Stimulated activated naive CD8-positive, alpha-beta T cell treated with anti-CD3 and anti-CD28 coated beads, Interleukin-15, amount 100 ng/mL, for 72 hours (primary cell): Measurements from ENCODE around the gene SCAMP1.
"Not testable (repeated sequence)": the region's sequence is repeated elsewhere in the genome, so short reads cannot be mapped to it uniquely, and the experiment has no call there.

ENCODE experiments used
- ATAC-seq: fragments of 150-1000 bp; cut with Tn5 transposase; 2 replicates; pipeline ENCODE4 v1.10.0; 2021; ENCODE audit warnings: mild to moderate bottlenecking, moderate library complexity
- DNase-seq, 2 donors: peaks; one replicate each; pipeline ENCODE4 v3.0.0; 2021 to 2022
- H3K27ac Mint-ChIP-seq, 2 donors: one replicate each; pipeline ENCODE4 v1.8.0; 2022; ENCODE audit warnings: mild to moderate bottlenecking in 2 of 2, mixed read lengths in 2 of 2, moderate library complexity in 2 of 2
- H3K27me3 Mint-ChIP-seq: one replicate; pipeline ENCODE4 v1.8.0; 2022; ENCODE audit warnings: mixed read lengths
- H3K4me1 Mint-ChIP-seq: one replicate; pipeline ENCODE4 v1.8.0; 2022; ENCODE audit warnings: mild to moderate bottlenecking, mixed read lengths
- H3K4me3 Mint-ChIP-seq, 2 donors: one replicate each; pipeline ENCODE4 v1.8.0; 2022; ENCODE audit warnings: mild to moderate bottlenecking in 2 of 2, mixed read lengths in 2 of 2, moderate library complexity in 1 of 2
- H3K9me3 Mint-ChIP-seq, 2 donors: one replicate each; pipeline ENCODE4 v1.8.0; 2022; ENCODE audit warnings: mixed read lengths in 2 of 2

The SCAMP1 gene

DNA sequence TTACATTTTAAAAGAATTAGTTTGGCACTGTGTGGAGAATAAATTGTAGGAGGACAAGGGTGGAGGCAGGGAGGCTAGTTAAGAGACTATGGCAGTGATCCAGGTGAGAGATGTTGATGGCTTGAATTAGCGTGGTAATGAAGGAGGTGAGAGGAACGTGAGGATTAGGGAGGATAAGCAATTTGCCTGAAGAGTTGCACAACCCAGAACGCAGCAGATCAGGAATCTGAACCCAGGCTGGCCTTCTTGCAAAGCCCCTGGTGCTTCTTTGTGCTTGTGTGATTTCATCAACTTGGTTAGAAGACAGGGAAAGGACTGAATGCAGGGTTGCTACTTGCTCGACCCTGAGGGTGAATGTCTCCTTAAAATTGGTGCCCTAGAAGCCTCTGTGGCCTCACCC, 6.9 kb upstream of the SCAMP1 start:
- Mint-ChIP-seq H3K27ac (no peak overlapping the region), H3K27me3 (peaks cover 1% of the 10 kb centered on the region), H3K4me1 (peaks cover 4% of the 10 kb centered on the region), H3K4me3 (no peak overlapping the region), H3K9me3 (no peaks in the 10 kb centered on the region)
- ATAC-seq (no peak), DNase-seq (no peak)

DNA sequence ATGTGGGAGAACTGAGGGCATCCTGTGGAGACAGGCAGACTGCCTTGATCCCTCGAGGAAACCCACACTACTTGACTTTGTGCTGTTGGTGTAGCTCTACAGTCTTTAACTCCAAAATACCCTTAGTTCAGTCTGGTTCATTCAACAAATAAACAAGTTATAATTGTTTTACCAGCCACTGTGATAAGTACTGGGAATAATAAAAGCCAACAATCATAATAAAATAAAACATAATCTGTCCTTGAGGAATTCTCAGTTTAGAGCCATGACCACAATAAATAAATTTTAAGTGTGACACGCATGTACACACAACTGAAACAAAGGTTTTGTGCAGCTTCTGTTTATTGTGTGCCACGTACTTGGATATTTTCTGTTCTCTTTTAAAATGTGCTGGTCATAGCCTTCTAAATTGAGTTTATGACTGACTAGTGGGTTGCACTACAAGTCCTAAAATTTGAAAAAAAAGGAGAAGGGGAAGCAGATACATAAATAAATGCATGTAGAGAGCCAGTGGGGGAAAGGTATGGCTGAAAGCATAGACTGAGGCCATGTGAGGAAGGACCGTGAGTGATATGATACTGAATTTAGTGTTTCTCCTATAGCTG, 6.2 kb upstream of the SCAMP1 start:
- H3K4me3 Mint-ChIP-seq = no peak overlapping the region
- no peak overlapping the region for H3K27ac Mint-ChIP-seq
- H3K9me3 Mint-ChIP-seq = no peaks in the 10 kb centered on the region
- H3K4me1 Mint-ChIP-seq = peaks cover 11% of the 10 kb centered on the region
- no peak for DNase-seq
- no peaks in the 10 kb centered on the region for H3K27me3 Mint-ChIP-seq
- no peak for ATAC-seq

DNA sequence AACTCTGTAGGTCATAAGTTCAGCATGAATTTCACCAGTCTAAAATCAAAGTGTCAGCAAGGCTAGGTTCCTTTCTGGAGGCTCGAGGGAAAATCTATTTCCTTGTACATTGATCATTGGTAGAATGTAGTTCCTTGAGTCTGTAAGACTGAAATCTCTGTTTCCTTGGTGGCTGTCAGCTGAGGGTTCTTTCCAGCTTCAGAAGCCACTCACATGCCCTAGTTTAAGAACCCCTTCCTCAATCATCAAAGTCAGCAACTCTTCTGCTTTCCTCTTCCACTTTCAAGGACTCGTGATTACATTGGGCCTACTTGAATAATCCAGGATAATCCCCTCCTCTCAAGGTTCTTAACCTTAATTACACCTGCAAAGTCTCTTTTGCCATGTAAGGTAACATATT, 4.9 kb upstream of the SCAMP1 start:
- DNase-seq = no peak

DNA sequence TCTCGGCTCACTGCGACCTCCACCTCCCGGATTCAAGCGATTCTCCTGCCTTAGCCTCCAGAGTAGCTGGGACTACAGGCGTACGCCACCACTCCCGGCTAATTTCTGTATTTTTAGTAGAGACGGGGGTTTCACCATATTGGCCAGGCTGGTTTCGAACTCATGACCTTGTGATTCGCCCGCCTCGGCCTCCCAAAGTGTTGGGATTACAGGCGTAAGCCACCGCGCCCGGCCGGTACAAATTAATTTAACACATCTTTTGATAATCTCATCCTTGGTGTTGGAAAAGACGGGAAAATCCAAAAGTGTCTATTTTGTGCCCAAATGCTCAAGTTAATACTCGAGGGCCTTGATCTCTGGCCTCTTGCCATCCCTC, 974 bp upstream of the SCAMP1 start:
- not testable (repeated sequence) for ATAC-seq, H3K27me3 Mint-ChIP-seq, H3K9me3 Mint-ChIP-seq, DNase-seq
- H3K27ac Mint-ChIP-seq = peak overlapping the region; percentile 99
- H3K4me1 Mint-ChIP-seq = peaks cover 48% of the 10 kb centered on the region
- peak overlapping the region; percentile 94 to 98 for H3K4me3 Mint-ChIP-seq

More for the DNA sequence above, 4.9 kb upstream of the SCAMP1 start:
- H3K27me3 Mint-ChIP-seq = no peaks in the 10 kb centered on the region
- no peak for ATAC-seq
- no peaks in the 10 kb centered on the region for H3K9me3 Mint-ChIP-seq
- no peak overlapping the region for H3K27ac Mint-ChIP-seq
- no peak overlapping the region for H3K4me3 Mint-ChIP-seq
- peaks cover 17% of the 10 kb centered on the region for H3K4me1 Mint-ChIP-seq

DNA sequence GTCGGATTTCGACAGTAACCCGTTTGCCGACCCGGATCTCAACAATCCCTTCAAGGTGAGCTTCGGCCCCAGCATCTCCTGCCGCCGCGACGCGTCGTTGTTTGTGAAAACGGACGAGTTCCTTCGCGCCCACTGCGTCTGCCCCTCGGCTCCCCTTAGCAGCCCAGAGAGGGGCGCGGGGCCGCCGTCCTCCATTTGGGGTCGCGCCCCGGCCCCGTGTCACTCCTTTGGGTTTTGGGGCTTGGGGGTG, 182 bp downstream of the SCAMP1 start:
- DNase-seq (no peak), ATAC-seq (no peak)
- Mint-ChIP-seq H3K27me3 (no peaks in the 10 kb centered on the region), H3K4me1 (peaks cover 51% of the 10 kb centered on the region), H3K4me3 (peak overlapping the region; percentile 94 to 98), H3K27ac (peak overlapping the region; percentile 93 to 99), H3K9me3 (no peaks in the 10 kb centered on the region)

DNA sequence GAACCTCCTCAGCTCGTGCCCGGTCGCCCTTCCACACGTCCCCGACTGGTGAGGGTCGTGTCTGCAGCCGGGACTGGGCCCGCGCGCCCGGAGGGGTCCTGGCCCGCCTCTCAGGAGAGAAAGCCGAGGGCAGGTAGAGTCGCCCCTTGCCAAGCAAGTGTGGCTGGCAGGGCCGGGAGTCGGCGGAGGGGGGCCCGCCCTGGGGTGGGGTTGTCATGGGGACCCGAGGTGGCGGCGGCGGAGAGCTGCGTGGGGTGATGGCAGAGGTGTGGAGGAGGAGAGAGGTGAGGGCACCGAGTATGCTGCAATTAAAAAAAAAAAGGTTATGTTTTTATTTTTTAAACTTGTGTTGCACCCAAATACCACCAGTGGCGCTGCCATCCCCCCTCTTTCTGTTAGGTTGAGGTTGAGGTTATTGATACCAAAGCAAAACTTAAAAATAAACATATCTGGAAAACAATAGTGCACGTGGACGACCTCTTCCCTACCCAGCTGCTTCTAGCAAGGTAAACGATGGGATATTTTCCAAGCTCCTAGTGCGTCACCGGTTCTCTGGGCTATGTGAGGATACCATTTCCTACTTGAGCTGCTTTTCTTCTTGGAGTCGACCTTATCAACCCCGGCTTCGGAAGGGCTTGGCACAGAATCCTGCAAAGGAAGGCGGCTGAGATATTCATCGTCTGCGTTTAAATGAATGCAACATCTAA, 660 bp downstream of the SCAMP1 start:
- Mint-ChIP-seq H3K27me3 (no peaks in the 10 kb centered on the region), H3K4me3 (peak overlapping the region; percentile 94 to 98), H3K9me3 (no peaks in the 10 kb centered on the region), H3K4me1 (peaks cover 51% of the 10 kb centered on the region), H3K27ac (peak overlapping the region; percentile 93 to 99)
- ATAC-seq = peak; percentile 69
- peak; percentile 58 to 64 for DNase-seq

DNA sequence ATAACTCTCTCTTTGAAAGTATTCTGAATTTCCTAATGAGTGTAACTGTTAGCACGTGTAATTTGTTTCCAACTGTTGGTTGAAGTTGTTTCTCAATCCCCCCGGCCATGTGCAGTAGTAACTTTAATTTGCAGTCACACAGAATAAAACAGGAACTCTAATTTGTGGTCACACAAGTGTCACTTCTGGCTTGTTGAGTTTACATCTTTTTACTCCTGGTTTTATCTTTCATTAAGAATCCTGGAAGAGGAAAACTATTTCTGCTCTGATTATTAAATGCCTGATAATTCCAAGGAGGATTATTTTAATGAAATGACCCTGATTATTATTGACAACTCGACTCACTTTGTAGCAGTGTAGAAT, 1.2 kb downstream of the SCAMP1 start:
- peak overlapping the region; percentile 94 to 98 for H3K4me3 Mint-ChIP-seq
- no peaks in the 10 kb centered on the region for H3K27me3 Mint-ChIP-seq
- no peak for ATAC-seq
- H3K27ac Mint-ChIP-seq = peak overlapping the region; percentile 93 to 99
- DNase-seq = no peak
- H3K4me1 Mint-ChIP-seq = peaks cover 51% of the 10 kb centered on the region
- no peaks in the 10 kb centered on the region for H3K9me3 Mint-ChIP-seq

DNA sequence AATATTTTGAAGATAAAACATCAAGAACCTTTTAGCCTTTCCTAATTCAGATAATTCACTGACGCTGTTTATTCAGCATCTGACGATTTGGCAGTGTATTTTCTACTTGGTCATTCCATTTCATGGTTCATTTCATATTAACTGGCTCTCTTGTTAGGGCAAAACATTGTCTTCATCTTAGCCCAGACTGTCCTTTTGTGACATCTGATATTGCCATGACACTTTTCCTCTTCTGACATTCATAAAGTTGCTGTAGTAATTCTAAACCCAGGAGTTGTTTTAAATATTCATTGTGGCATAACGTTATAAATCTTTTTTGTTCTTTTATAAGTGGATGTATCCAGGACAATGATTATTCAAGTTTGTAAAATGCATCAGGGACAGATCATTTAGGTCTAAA, 1.8 kb downstream of the SCAMP1 start:
- Mint-ChIP-seq H3K9me3 (no peaks in the 10 kb centered on the region), H3K27ac (no peak overlapping the region), H3K27me3 (no peaks in the 10 kb centered on the region), H3K4me1 (peaks cover 54% of the 10 kb centered on the region), H3K4me3 (peak overlapping the region; percentile 9 to 98)
- ATAC-seq = no peak
- DNase-seq = no peak

DNA sequence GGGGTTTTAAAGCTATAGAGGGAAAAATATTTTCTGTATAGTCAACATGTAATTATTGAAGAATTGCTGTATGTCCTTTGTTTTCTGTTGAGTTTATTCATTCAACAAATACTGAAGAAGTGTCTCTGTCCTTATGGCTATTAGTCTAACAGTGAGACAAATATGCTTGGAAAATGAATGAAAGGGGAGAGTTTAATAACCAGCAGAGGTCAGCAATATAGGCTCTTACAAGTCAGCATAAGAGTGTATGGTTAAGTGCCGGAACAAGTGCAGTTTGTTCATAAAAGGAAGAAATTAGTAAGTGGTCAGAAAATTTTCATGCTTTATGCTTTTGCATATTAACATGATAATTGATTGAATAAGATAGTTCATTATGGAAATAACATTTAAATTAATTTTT, 3.6 kb downstream of the SCAMP1 start:
- H3K4me1 Mint-ChIP-seq = peaks cover 53% of the 10 kb centered on the region
- H3K27ac Mint-ChIP-seq = no peak overlapping the region
- no peak overlapping the region for H3K4me3 Mint-ChIP-seq
- DNase-seq (no peak), ATAC-seq (no peak)
- H3K9me3 Mint-ChIP-seq = no peaks in the 10 kb centered on the region
- no peaks in the 10 kb centered on the region for H3K27me3 Mint-ChIP-seq

DNA sequence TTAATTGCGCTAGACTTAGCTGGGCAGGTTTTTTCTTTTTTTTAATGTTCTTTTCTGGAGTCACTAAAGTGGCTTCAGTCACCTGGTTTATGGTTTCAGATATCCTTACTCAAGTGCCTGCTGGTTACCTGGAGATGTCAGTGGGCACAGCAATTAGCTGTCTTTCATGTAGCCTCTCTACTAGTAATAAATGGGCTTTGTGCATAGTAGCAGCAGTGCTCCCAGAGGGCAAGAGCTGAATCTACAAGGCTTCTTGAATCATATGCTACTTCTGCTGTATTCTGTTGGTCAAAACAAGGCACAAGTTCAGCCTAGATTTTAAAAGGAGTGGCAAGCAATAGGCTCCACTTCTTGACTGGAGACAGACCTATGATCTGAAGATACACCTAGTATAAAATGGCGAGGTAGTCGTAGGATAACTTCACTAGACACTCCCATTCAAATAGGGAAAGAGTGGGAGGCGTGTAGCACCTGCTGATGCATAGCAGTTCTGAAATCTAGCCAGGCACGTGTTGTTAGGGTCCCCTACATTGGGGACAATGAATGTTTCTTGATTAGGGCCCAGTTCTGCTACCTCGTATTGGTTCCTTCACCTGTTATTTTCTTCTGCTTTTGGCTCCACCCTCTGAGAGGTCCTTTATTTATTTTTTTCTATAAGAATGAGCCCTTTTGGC, 7.0 kb downstream of the SCAMP1 start:
- Mint-ChIP-seq H3K27me3 (no peaks in the 10 kb centered on the region), H3K9me3 (no peaks in the 10 kb centered on the region), H3K4me1 (peaks cover 48% of the 10 kb centered on the region), H3K4me3 (no peak overlapping the region), H3K27ac (no peak overlapping the region)
- peak; percentile 56 for ATAC-seq
- no peak for DNase-seq

DNA sequence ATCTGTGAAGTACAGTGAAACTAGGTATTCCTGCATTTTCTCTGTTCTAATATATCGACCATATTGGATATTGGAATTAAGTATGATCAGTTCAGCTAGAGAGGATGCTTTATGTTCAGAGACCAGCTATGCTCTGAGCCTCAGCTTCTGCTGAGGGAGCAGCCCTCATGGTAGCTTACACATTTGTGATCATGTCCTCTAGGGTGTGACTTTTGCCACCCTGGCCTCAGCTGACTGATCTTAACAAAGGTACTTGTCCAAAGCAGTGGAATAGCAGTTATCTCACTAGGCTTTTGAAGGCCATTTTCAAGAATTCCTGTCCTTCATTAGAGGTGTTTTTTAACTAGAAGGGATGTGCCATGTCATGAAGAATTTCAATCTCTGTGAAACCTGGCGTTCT, 9.3 kb downstream of the SCAMP1 start:
- ATAC-seq (no peak), DNase-seq (no peak)
- Mint-ChIP-seq H3K4me1 (peaks cover 27% of the 10 kb centered on the region), H3K27ac (no peak overlapping the region), H3K27me3 (no peaks in the 10 kb centered on the region), H3K9me3 (no peaks in the 10 kb centered on the region), H3K4me3 (no peak overlapping the region)

DNA sequence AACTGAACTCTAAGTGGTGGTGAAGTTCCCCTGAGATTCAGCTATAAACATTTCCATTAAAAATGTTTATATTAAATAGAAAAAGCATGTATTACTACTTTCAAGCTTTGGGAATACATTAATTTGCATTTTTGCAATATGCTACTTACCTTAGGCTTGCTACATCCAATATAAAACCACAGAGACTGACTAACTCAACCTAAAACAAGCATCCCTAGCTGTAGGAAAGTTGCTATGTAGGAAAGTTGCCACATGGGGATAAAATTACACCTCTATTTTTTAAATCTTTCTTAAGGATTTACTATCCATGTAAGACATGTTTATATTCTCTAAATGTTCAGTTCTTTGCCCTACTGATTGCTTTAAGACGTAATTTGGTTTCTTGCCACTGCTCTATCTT, 12.8 kb downstream of the SCAMP1 start:
- Mint-ChIP-seq H3K27ac (no peak overlapping the region), H3K9me3 (no peaks in the 10 kb centered on the region), H3K4me1 (peaks cover 27% of the 10 kb centered on the region), H3K4me3 (no peak overlapping the region), H3K27me3 (no peaks in the 10 kb centered on the region)
- no peak for ATAC-seq
- DNase-seq = no peak

DNA sequence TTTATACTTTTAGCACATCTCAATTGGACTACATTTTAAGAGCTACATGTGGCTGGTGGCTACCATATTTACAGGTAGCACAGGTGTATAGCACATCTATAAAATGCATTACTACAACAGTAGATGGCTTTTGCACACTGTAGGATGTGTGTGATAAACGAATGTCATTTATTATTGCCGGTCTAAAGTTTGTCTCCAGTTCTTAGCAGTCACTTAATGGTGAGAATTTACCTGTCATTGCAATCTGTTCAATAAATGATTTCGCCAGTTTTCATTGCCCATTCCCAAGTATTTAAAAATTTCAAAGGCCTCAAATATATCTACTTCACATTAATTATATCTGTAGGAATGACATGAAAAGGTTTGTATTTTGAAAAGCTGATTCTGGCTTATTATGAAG, 15.9 kb downstream of the SCAMP1 start:
- Mint-ChIP-seq H3K4me1 (peaks cover 11% of the 10 kb centered on the region), H3K27me3 (no peaks in the 10 kb centered on the region), H3K9me3 (no peaks in the 10 kb centered on the region), H3K4me3 (no peak overlapping the region), H3K27ac (no peak overlapping the region)
- no peak for ATAC-seq
- DNase-seq = no peak

DNA sequence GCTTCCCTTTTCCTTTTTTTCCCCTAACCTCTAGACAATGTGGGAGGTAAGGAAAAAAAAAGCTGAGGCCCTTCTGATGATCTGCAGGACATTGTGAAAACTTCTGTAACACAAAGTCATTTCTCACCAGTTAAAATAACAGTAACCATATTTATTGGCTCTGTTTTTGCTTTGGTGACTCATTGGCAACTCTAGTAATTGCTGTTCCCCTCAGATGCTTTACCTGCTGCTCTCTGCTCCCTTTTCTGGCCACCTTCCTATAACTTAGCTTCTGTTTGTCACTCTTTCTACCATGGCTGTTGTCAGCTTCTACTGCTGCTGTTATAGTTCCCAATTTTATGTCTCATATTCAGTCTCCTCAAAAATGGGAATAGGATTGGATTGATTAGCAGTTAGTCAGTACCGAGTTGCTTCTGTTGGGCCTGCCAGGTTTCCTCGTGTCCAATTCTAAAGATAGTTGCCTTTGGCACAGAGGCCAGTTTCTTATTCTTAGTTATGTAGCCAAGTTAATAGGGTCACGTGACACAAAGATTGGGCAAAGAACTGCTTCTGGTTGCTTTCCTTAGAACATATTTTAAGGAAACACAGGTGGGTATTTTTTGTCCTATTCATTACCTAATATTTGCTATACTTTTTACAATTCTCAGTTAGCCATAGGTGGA, 16.8 kb downstream of the SCAMP1 start:
- Mint-ChIP-seq H3K4me1 (peaks cover 11% of the 10 kb centered on the region), H3K9me3 (no peaks in the 10 kb centered on the region), H3K4me3 (no peak overlapping the region), H3K27me3 (no peaks in the 10 kb centered on the region), H3K27ac (peak overlapping the region in 1 of 2 donors; percentile 21)
- DNase-seq = no peak
- peak; percentile 76 for ATAC-seq

DNA sequence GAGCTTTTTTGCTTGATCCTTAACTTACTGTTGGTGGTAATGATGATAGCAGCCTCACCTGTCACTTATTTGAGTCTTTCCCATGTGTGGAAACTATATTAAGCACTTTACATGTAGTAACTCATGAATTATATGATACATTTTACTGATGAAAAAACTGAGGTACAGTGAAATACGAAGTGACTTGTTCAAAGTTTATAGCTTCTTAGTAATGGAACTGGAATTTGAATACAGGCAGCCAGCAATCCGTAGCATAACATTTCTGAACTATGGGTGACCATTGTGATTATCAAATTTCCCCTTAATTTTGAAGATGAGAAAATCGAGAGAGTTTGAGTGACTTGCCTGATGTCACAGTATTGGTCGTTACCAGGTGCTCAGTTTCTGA, 17.3 kb downstream of the SCAMP1 start:
- DNase-seq (no peak), ATAC-seq (no peak)
- no peak overlapping the region for H3K4me3 Mint-ChIP-seq
- H3K27me3 Mint-ChIP-seq = no peaks in the 10 kb centered on the region
- no peaks in the 10 kb centered on the region for H3K9me3 Mint-ChIP-seq
- H3K4me1 Mint-ChIP-seq = peaks cover 11% of the 10 kb centered on the region
- no peak overlapping the region for H3K27ac Mint-ChIP-seq

DNA sequence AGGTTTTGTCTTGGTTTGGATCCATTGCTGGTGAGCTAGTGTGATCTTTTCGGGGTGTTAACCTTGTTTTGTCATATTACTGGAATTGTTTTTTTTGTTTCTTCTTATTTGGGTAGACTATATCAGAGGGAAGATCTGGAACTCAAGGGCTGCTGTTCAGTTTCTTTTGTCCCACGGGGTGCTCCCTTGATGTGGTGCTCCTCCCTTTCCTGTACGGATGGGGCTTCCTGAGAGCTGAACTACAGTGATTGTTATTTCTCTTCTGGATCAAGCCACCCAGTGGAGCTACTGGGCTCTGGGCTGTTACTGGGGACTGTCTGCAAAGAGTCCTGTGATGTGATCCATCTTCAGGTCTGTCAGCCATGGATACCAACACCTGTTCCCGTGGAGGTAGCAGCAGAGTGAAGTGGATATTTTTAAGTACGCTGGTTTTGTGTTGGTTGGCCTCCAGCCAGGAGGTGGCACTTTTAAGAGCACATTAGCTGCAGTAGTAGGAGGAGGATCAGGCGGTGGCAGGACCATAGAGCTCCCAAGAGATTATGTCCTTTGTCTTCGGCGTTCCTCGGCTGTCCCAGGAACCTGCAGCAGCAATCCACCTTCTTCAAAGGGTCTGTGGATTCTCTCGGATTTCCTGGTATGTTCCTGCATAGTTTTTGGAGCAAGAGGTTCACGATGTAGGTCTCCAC, 27.2 kb downstream of the SCAMP1 start:
- Mint-ChIP-seq H3K4me3 (no peak overlapping the region), H3K27me3 (no peaks in the 10 kb centered on the region), H3K27ac (no peak overlapping the region), H3K9me3 (peaks cover 31 to 56% of the 10 kb centered on the region in 2 donors), H3K4me1 (peaks cover 18% of the 10 kb centered on the region)
- DNase-seq (no peak), ATAC-seq (no peak)
